SU-DHL-6 (cell line): ENCODE measurements around the gene STK32C.
"Not testable (repeated sequence)": the region's sequence is repeated elsewhere in the genome, so short reads cannot be mapped to it uniquely, and the experiment has no call there.

ENCODE experiments used
- H2AFZ ChIP-seq: fragments of 200-600 bp; sonication (generic); 2 replicates; pipeline ENCODE4 v1.6.1; 2014; ENCODE audit warnings: low read depth, mild to moderate bottlenecking, moderate library complexity, mixed read lengths, antibody characterized with exemption, low read length; ENCODE audit not compliant: severe bottlenecking
- H3F3A ChIP-seq: fragments of 200-600 bp; shearing (Covaris generic); 2 replicates; pipeline ENCODE4 v1.6.0; 2016; ENCODE audit warnings: antibody characterized with exemption, mild to moderate bottlenecking; ENCODE audit not compliant: insufficient read depth
- H3K27ac ChIP-seq: fragments of 200-600 bp; sonication (generic); 2 replicates; pipeline ENCODE4 v1.5.1; 2016; ENCODE audit warnings: low read depth, mild to moderate bottlenecking, low read length, moderate library complexity, mixed read lengths
- H3K27me3 ChIP-seq: fragments of 200-600 bp; sonication (generic), shearing (Covaris generic); 2 replicates; pipeline ENCODE4 v1.6.0; 2014; ENCODE audit warnings: mild to moderate bottlenecking, low read length
- H3K36me3 ChIP-seq: fragments of 200-600 bp; sonication (generic); 2 replicates; pipeline ENCODE4 v1.6.1; 2014; ENCODE audit warnings: mild to moderate bottlenecking, low read length, mixed read lengths
- H3K4me2 ChIP-seq: fragments of 300-600, 200-600 bp; shearing (Covaris generic), sonication (generic); 2 replicates; pipeline ENCODE4 v1.6.0; 2014; ENCODE audit warnings: low read length, low read depth, mild to moderate bottlenecking; ENCODE audit not compliant: poor library complexity, severe bottlenecking
- H3K4me3 ChIP-seq: fragments of 200-600 bp; sonication (generic); 2 replicates; pipeline ENCODE4 v1.5.1; 2014; ENCODE audit warnings: antibody characterized with exemption, low read length, mild to moderate bottlenecking, mixed read lengths; ENCODE audit not compliant: insufficient read depth, poor library complexity, severe bottlenecking
- H3K79me2 ChIP-seq: fragments of 200-600 bp; sonication (generic); 2 replicates; pipeline ENCODE4 v1.6.1; 2014; ENCODE audit warnings: mild to moderate bottlenecking, low read length, moderate library complexity; ENCODE audit not compliant: insufficient read depth
- H3K9ac ChIP-seq: fragments of 200-600 bp; sonication (generic); 2 replicates; pipeline ENCODE4 v1.7.0; 2014; ENCODE audit warnings: mild to moderate bottlenecking, low read length
- H3K9me2 ChIP-seq: fragments of 200-600 bp; sonication (generic); replicated peaks from 2 replicates; pipeline ENCODE4 v1.6.1; 2014; ENCODE audit warnings: low read length; ENCODE audit not compliant: insufficient read depth
- H3K9me3 ChIP-seq: fragments of 200-600 bp; sonication (generic); 2 replicates; pipeline ENCODE4 v1.6.1; 2014; ENCODE audit warnings: low read length, mixed read lengths; ENCODE audit not compliant: insufficient read depth
- H4K20me1 ChIP-seq: fragments of 200-600 bp; sonication (generic); 2 replicates; pipeline ENCODE4 v1.6.1; 2014; ENCODE audit warnings: low read depth, mild to moderate bottlenecking, antibody characterized with exemption, low read length, moderate library complexity, mixed read lengths
- EZH2phosphoT487 ChIP-seq: fragments of 200-600 bp; sonication (generic), shearing (Covaris generic); conservative IDR thresholded peaks from 2 replicates; pipeline ENCODE4 v1.6.1; 2018; ENCODE audit warnings: mild to moderate bottlenecking, antibody characterized with exemption, low read length, moderate library complexity, mixed read lengths
- TF ChIP-seq, protein P1 (sequence below): fragments of 200-600 bp; sonication (generic); IDR thresholded peaks from one replicate; pipeline ENCODE4 v1.5.1; 2017; ENCODE audit warnings: antibody characterized with exemption, mild to moderate bottlenecking, low read length, moderate library complexity; ENCODE audit not compliant: insufficient read depth, poor library complexity, severe bottlenecking

Gene STK32C

DNA sequence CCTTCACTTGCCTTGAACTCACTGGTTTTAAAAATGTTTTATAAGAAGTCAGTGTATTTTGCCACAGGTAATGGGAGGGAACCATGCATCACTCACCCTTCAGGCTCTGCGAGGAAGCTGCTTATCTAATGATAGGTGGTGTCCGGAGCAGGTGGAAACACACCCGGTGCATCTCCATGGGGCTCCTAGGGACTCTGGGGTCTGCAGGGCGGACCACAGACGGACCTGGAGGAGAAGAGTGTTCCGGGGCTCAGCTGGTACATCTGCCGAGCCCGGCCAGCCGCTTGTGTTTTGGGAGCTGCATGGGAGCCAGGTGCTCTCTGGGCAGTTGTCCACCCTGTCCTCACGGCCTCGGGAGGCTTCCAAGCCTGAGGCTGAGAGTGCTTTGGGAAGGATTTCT lies 31.5 kb upstream of the STK32C start:
- Histone ChIP-seq H3K9me3 (no peaks in the 10 kb centered on the region), H3K4me2 (no peak overlapping the region), H3K27ac (no peak overlapping the region), H3K36me3 (no peaks in the 10 kb centered on the region), H3K27me3 (no peaks in the 10 kb centered on the region), H3K4me3 (no peak overlapping the region), H4K20me1 (no peaks in the 10 kb centered on the region), H3K79me2 (no peaks in the 10 kb centered on the region), H2AFZ (no peak overlapping the region), H3K9me2 (no peaks in the 10 kb centered on the region), H3F3A (no peaks in the 10 kb centered on the region), H3K9ac (no peak overlapping the region)
- TF ChIP-seq EZH2phosphoT487 = no peak
- TF ChIP-seq, protein P1, sequence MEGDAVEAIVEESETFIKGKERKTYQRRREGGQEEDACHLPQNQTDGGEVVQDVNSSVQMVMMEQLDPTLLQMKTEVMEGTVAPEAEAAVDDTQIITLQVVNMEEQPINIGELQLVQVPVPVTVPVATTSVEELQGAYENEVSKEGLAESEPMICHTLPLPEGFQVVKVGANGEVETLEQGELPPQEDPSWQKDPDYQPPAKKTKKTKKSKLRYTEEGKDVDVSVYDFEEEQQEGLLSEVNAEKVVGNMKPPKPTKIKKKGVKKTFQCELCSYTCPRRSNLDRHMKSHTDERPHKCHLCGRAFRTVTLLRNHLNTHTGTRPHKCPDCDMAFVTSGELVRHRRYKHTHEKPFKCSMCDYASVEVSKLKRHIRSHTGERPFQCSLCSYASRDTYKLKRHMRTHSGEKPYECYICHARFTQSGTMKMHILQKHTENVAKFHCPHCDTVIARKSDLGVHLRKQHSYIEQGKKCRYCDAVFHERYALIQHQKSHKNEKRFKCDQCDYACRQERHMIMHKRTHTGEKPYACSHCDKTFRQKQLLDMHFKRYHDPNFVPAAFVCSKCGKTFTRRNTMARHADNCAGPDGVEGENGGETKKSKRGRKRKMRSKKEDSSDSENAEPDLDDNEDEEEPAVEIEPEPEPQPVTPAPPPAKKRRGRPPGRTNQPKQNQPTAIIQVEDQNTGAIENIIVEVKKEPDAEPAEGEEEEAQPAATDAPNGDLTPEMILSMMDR = no peak

DNA sequence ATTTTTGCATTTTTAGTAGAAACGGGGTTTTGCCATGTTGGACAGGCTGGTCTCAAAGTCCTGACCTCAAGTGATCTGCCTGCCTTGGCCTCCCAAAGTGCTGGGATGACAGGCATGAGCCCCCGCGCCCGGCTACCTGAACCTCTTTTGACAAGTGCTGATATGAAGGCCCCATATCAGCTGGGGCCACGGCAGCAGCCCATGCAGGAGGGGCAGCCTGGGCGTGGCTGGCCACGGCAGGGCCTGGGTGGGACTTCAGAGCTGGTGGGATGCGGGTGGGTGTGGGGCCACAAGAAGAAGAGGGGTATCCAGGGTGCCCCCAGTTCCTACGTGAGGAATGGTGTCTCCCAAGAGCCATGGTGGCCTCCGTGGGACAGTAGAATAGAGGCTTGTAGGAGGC lies 31.1 kb upstream of the STK32C start:
- no peaks in the 10 kb centered on the region for H4K20me1 ChIP-seq
- no peak overlapping the region for H3K9ac ChIP-seq
- no peaks in the 10 kb centered on the region for H3K9me3 ChIP-seq
- no peak overlapping the region for H3K27ac ChIP-seq
- H2AFZ ChIP-seq = no peak overlapping the region
- no peak overlapping the region for H3K4me3 ChIP-seq
- H3F3A ChIP-seq = no peaks in the 10 kb centered on the region
- H3K9me2 ChIP-seq = no peaks in the 10 kb centered on the region
- H3K27me3 ChIP-seq = no peaks in the 10 kb centered on the region
- no peaks in the 10 kb centered on the region for H3K36me3 ChIP-seq
- TF ChIP-seq EZH2phosphoT487 = no peak
- TF ChIP-seq, protein P1 = no peak
- no peak overlapping the region for H3K4me2 ChIP-seq
- H3K79me2 ChIP-seq = no peaks in the 10 kb centered on the region

DNA sequence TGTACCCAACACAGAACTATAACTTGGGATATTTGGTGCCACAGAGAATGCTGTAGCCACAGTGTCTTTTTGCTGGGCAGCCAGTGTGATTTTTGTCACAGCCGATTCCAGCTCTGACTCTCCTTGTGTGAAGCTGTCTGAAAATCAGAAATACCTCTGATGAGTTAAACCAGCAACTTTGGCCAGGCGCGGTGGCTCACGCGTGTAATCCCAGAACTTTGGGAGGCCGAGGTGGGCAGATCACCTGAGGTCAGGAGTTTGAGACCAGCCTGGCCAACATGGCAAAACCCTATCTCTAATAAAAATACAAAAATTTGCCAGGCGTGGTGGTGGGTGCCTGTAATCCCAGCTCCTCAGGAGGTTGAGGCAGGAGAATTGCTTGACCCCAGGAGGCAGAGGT lies 30.1 kb upstream of the STK32C start:
- not testable (repeated sequence) for H3K9ac ChIP-seq, H3K4me3 ChIP-seq, H3F3A ChIP-seq, H3K4me2 ChIP-seq, H3K27ac ChIP-seq, H3K79me2 ChIP-seq, H2AFZ ChIP-seq, H4K20me1 ChIP-seq, H3K27me3 ChIP-seq, H3K9me3 ChIP-seq, H3K36me3 ChIP-seq, H3K9me2 ChIP-seq

DNA sequence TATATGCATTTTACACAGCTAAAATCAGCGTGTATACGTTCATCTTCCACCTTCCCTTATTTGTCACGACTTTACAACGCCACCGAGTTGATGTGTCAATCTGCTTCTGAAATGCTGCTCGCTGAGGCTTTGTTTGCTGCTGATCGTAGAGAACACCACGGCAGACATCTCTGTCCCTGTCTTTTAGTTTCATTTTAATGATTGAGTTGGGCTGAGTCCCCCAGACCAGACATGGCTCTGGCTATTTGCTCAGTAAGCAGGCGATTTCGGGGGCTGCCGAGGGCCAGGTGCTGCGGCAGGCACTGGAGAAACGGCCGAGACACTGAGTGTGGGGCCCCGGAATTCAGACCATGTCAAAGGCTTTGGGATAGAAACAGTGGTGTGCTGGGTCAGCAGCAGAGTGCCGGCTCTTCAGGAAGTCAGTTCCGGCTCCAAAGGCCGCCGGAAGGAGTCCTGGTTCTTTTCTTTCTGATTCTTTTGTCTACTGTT lies 29.2 kb upstream of the STK32C start:
- Histone ChIP-seq H2AFZ (no peak overlapping the region), H4K20me1 (no peaks in the 10 kb centered on the region), H3F3A (peaks cover 9% of the 10 kb centered on the region), H3K9me2 (no peaks in the 10 kb centered on the region), H3K36me3 (no peaks in the 10 kb centered on the region), H3K9ac (no peak overlapping the region), H3K27ac (no peak overlapping the region), H3K4me3 (no peak overlapping the region), H3K27me3 (no peaks in the 10 kb centered on the region), H3K4me2 (no peak overlapping the region), H3K79me2 (no peaks in the 10 kb centered on the region), H3K9me3 (no peaks in the 10 kb centered on the region)
- TF ChIP-seq EZH2phosphoT487 = no peak
- TF ChIP-seq, protein P1 = no peak
